T-cell (primary cell): Measurements from ENCODE around the gene ZNF688. TPM values are rescaled to one million over a fixed set of nuclear protein-coding genes. Genes with fewer than 3 reads are reported as not detected.

Source experiments
- ATAC-seq, 4 experiments: fragments of 200-7000 bp in 3 of 4; fragments of 150-1000 bp in 1 of 4; cut with Tn5 transposase; replicated peaks in 1 of 4; 1 replicate in 3 of 4; 2 replicates in 1 of 4; pipeline ENCODE4 v1.10.0; 2021; ENCODE audit warnings: moderate library complexity in 3 of 4, mild to moderate bottlenecking in 2 of 4, moderate number of reproducible peaks in 1 of 4
- CTCF ChIA-PET, 2 donors: fragments of 300-600 bp; sonication (Branson Sonifier 250); formaldehyde crosslinking; loops; one replicate each; lab custom pipeline; 2022; ENCODE audit warnings: antibody characterized with exemption in 2 of 2; lab: Charles Lee
- POLR2A ChIA-PET, 2 donors: fragments of 300-600 bp; sonication (Branson Sonifier 250); formaldehyde crosslinking; loops; one replicate each; lab custom pipeline; 2022; ENCODE audit warnings: antibody characterized with exemption in 2 of 2; lab: Charles Lee
- DNase-seq, 35 experiments: peaks; one replicate each; pipeline versions ENCODE4 v3.0.0 to v3.0.0-alpha.2; 2013 to 2023
- H3K27ac ChIP-seq: one replicate; pipeline ENCODE4 v1.5.1; 2013; ENCODE audit warnings: low read length
- H3K27me3 ChIP-seq, 2 experiments: replicated peaks in 1 of 2; 1 replicate in 1 of 2; 2 replicates in 1 of 2; pipeline versions ENCODE4 v1.6.1 to v1.7.0; 2013; ENCODE audit warnings: low read length in 1 of 2, mixed read lengths in 1 of 2; ENCODE audit not compliant: control insufficient read depth in 2 of 2, insufficient read depth in 2 of 2; ENCODE audit errors: extremely low read depth in 1 of 2
- H3K36me3 ChIP-seq, 2 donors: 1 replicate in 1 of 2; 2 replicates in 1 of 2; pipeline versions ENCODE4 v1.6.1 to v1.7.0; 2013; ENCODE audit warnings: low read length in 1 of 2; ENCODE audit not compliant: control insufficient read depth in 2 of 2, insufficient read depth in 1 of 2; ENCODE audit errors: extremely low read depth in 1 of 2
- H3K4me1 ChIP-seq, 2 experiments: 1 replicate in 1 of 2; 2 replicates in 1 of 2; pipeline versions ENCODE4 v1.6.1 to v1.7.0; 2013; ENCODE audit warnings: low read length in 2 of 2, mixed read lengths in 1 of 2; ENCODE audit not compliant: insufficient read depth in 2 of 2, control insufficient read depth in 1 of 2; ENCODE audit errors: extremely low read depth in 1 of 2
- H3K4me3 ChIP-seq, 2 donors: 1 replicate in 1 of 2; 2 replicates in 1 of 2; pipeline versions ENCODE4 v1.5.1 to v1.7.0; 2013; ENCODE audit warnings: mild to moderate bottlenecking in 2 of 2, low read length in 1 of 2, moderate library complexity in 1 of 2; ENCODE audit not compliant: control insufficient read depth in 1 of 2; ENCODE audit errors: extremely low read depth in 1 of 2
- H3K9me3 ChIP-seq: 2 replicates; pipeline ENCODE4 v1.7.0; 2013
- H3K27ac Mint-ChIP-seq, 2 donors: one replicate each; pipeline ENCODE4 v1.8.0; 2020 to 2021; ENCODE audit warnings: mild to moderate bottlenecking in 2 of 2, mixed read lengths in 2 of 2
- H3K27me3 Mint-ChIP-seq, 2 donors: one replicate each; pipeline ENCODE4 v1.8.0; 2021 to 2022; ENCODE audit warnings: mixed read lengths in 2 of 2
- H3K36me3 Mint-ChIP-seq: one replicate; pipeline ENCODE4 v1.8.0; 2021; ENCODE audit warnings: mixed read lengths
- H3K4me1 Mint-ChIP-seq, 3 donors: one replicate each; pipeline ENCODE4 v1.8.0; 2020 to 2022; ENCODE audit warnings: mixed read lengths in 3 of 3, mild to moderate bottlenecking in 1 of 3
- H3K4me3 Mint-ChIP-seq, 3 donors: one replicate each; pipeline ENCODE4 v1.8.0; 2020 to 2022; ENCODE audit warnings: mild to moderate bottlenecking in 3 of 3, mixed read lengths in 3 of 3, moderate library complexity in 3 of 3
- H3K9me3 Mint-ChIP-seq, 3 donors: one replicate each; pipeline ENCODE4 v1.8.0; 2020 to 2022; ENCODE audit warnings: mixed read lengths in 3 of 3
- WGBS: methylation state at CpG from one replicate; pipeline ENCODE4 v1.1.5; 2013; ENCODE audit warnings: missing lambda C conversion rate; ENCODE audit not compliant: insufficient coverage; 5-methylcytosine and 5-hydroxymethylcytosine counted together
- total RNA-seq, 35 experiments: library from RNA in 6 of 35; stranded (reverse) in 6 of 35; fragments of 120-200 nt in 1 of 35; gene quantifications; one replicate each; pipeline versions ENCODE4 v1.2.1 to v1.2.4 and lab custom pipeline; 2013 to 2026

ZNF688 gene
- total RNA-seq, 5 donors from 2014 or later (not counting 1 experiment from before 2014, with no cell fraction given) = 11.9 to 25.9 (median 20.7) TPM

DNA sequence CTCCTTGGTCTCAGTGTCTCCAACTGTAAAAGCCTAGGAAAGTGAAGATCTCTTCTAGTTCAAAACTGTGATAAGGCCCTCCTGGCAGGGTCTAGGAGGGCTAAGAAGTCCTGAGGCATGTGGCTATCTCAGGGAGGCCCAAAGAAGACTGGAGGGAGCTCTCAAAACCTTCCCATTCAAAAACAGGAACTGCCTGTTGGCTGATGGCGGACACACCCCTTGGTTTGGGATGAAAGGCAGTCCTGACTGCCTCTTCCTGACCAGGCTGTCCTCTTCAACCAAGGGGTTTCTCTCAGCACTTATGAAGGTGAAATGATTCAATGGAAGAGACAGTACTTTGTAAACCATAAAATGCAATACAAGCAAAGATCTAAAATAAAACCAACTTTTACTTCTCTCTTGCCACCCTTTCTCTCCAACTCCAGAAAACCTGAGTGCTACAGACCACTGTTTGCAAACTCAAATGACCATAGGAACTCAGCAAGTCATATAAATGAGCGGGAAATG lies 18.1 kb downstream of the ZNF688 start:
- ChIA-PET POLR2A (no interaction called here), CTCF (no interaction called here)
- peaks cover 21 to 73% of the 10 kb centered on the region in 2 experiments for H3K4me1 ChIP-seq
- peaks cover 3 to 29% of the 10 kb centered on the region in 2 donors for H3K36me3 ChIP-seq
- Mint-ChIP-seq H3K4me1 (peaks cover 55 to 72% (median 55%) of the 10 kb centered on the region in 3 donors), H3K9me3 (no peaks in the 10 kb centered on the region), H3K27ac (peak overlapping the region; percentile 94 to 97), H3K4me3 (peak overlapping the region in 1 of 3 donors; percentile 19), H3K27me3 (no peaks in the 10 kb centered on the region), H3K36me3 (peaks cover 16% of the 10 kb centered on the region)
- no peaks in the 10 kb centered on the region for H3K27me3 ChIP-seq
- ATAC-seq (no peak), DNase-seq (no peak)
- H3K27ac ChIP-seq = peak overlapping the region; percentile 80
- no peaks in the 10 kb centered on the region for H3K9me3 ChIP-seq
- no CpG with 5 or more reads among the region's 2 CpGs for WGBS
- H3K4me3 ChIP-seq = no peak overlapping the region

DNA sequence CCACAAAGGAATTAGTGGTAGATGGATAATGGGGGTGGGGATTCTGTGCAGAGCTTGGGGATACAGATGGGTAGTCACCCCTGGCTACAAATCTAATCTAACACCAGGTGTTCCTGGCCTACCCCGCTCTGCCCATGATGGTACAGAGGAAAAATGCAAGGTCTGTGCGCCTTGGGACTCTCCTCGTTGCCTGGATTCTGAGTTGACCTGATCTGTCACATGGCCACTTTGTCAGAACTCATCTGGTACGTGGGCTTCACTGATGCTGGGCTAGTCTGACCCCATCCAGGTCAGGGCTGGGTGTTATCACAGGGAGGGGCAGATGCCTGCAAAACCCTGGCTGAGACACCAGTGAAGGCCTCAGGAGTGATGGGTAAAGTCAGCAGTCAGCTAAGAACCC lies 18.6 kb downstream of the ZNF688 start:
- H3K4me1 ChIP-seq = peaks cover 21 to 72% of the 10 kb centered on the region in 2 experiments

DNA sequence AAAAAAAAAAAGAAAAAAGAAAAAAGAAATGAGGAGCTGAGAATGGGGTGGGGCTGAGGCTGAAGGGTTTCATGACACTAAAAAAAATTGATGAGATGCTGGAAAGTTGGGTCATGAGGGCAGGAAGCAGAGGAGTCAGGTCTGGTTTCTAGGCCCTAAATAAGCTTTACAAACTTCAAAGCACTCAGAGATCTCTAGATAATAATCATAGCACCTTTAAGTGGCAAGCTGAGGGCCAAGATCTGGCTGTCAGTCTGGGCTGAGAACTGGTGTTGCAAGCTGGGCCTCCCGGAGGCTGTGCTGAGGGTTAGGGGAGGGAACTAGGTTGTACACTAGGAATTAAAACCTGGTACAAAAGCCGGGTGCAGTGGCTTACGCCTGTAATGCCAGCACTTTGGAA lies 19.7 kb downstream of the ZNF688 start:
- H3K27me3 ChIP-seq = no peaks in the 10 kb centered on the region
- peak overlapping the region; percentile 80 for H3K27ac ChIP-seq
- H3K4me1 ChIP-seq = peaks cover 21 to 62% of the 10 kb centered on the region in 2 experiments
- H3K4me3 ChIP-seq = peak overlapping the region in 1 of 2 donors; percentile 15
- ChIA-PET POLR2A (interaction anchor here (0.5 to 1.0 kb wide), 13 partner anchors 16 to 213 kb away, joined by 3 to 10 read pairs (median 5); partner anchors contain the start of genes DCTPP1 (in 1 of the 2), ITGAL (in 1 of the 2), ZNF688 (in 1 of the 2) and ZNF747 (in 1 of the 2)), CTCF (interaction anchor here (0.6 to 1.1 kb wide), 8 partner anchors 17 to 1348 kb away, joined by 3 to 22 read pairs (median 4); partner anchors contain the start of genes DCTPP1 (in 1 of the 2), ZNF48 (in 1 of the 2) and ZNF747 (in 1 of the 2))
- Mint-ChIP-seq H3K9me3 (no peaks in the 10 kb centered on the region), H3K27ac (peak overlapping the region; percentile 94 to 97), H3K4me3 (peak overlapping the region; percentile 52 to 76 (median 68)), H3K27me3 (no peaks in the 10 kb centered on the region), H3K4me1 (peaks cover 59 to 67% (median 63%) of the 10 kb centered on the region in 3 donors), H3K36me3 (peaks cover 16% of the 10 kb centered on the region)
- DNase-seq (peak in 34 of 35 experiments; percentile 28 to 85 (median 58)), ATAC-seq (peak; percentile 85 to 92 (median 88))
- 7% methylated on average over 3 of the region's 3 CpGs for WGBS
- no peaks in the 10 kb centered on the region for H3K9me3 ChIP-seq
- H3K36me3 ChIP-seq = peaks cover 3 to 29% of the 10 kb centered on the region in 2 donors

More for the DNA sequence above, 18.6 kb downstream of the ZNF688 start:
- Mint-ChIP-seq H3K4me3 (peak overlapping the region in 1 of 3 donors; percentile 76), H3K36me3 (peaks cover 16% of the 10 kb centered on the region), H3K4me1 (peaks cover 57 to 73% (median 60%) of the 10 kb centered on the region in 3 donors), H3K27ac (peak overlapping the region; percentile 94 to 97), H3K27me3 (no peaks in the 10 kb centered on the region), H3K9me3 (no peaks in the 10 kb centered on the region)
- no peaks in the 10 kb centered on the region for H3K27me3 ChIP-seq
- peak overlapping the region; percentile 80 for H3K27ac ChIP-seq
- H3K36me3 ChIP-seq = peaks cover 3 to 29% of the 10 kb centered on the region in 2 donors
- no peak for ATAC-seq
- no peak overlapping the region for H3K4me3 ChIP-seq
- ChIA-PET POLR2A (interaction anchor here in 1 of 2 donors (0.7 kb wide), 1 partner anchor 42 kb away, joined by 7 read pairs; no protein-coding TSS in a partner anchor), CTCF (no interaction called here)
- no peak for DNase-seq
- WGBS = 94% methylated on average over 4 of the region's 4 CpGs
- no peaks in the 10 kb centered on the region for H3K9me3 ChIP-seq

DNA sequence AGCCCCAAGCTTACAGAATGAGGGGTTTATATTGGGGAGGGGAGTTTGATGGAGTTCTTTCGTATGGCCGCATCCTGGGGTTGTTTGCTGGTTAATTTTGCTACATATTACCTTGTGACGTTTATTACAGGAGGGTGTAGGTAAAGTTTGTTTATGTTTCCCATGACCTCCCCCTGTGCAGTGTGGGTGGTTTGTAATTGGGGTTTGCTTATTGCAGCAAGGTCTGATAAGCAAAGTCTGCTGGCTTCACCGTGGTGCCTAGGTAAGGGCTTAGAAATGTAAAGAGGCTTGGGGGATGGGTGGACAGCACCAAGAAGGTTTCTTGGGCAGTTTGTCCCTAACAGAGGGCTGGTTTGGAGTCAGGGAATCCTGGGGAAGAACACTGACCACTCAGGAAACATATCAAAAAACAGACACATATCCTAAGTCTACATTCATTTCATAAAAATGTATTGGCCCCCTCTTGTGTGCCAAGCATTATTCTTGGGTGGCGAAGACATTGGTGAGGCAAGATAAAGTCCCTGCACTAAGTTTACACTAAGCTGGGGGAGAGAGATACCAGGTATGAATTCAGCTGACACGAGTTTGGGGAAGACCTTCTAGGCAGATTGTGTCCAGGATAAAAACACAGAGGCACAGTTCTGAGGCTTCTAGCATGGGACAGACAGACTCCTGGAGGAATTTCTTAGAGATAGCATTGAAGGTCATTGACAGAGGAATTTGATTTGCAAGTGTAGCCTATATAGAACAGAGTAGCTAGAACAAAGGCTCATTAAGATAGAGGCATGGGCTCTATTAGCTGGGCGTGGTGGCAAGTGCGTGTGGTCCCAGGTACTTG lies 22.9 kb downstream of the ZNF688 start:
- H3K36me3 Mint-ChIP-seq = peaks cover 2% of the 10 kb centered on the region
- no peak overlapping the region for H3K27ac ChIP-seq
- POLR2A ChIA-PET = no interaction called here
- H3K4me3 ChIP-seq = no peak overlapping the region
- H3K9me3 ChIP-seq = no peaks in the 10 kb centered on the region
- CTCF ChIA-PET = no interaction called here
- H3K9me3 Mint-ChIP-seq = no peaks in the 10 kb centered on the region
- DNase-seq (no peak), ATAC-seq (no peak)
- peak overlapping the region; percentile 26 to 75 for H3K27ac Mint-ChIP-seq
- no peak overlapping the region for H3K4me3 Mint-ChIP-seq
- peaks cover 0 to 3% of the 10 kb centered on the region in 2 donors for H3K36me3 ChIP-seq
- no peaks in the 10 kb centered on the region for H3K27me3 ChIP-seq
- no peaks in the 10 kb centered on the region for H3K27me3 Mint-ChIP-seq
- H3K4me1 ChIP-seq = peaks cover 19 to 33% of the 10 kb centered on the region in 2 experiments
- 78% methylated on average over 4 of the region's 8 CpGs for WGBS
- H3K4me1 Mint-ChIP-seq = peaks cover 45 to 54% (median 46%) of the 10 kb centered on the region in 3 donors

DNA sequence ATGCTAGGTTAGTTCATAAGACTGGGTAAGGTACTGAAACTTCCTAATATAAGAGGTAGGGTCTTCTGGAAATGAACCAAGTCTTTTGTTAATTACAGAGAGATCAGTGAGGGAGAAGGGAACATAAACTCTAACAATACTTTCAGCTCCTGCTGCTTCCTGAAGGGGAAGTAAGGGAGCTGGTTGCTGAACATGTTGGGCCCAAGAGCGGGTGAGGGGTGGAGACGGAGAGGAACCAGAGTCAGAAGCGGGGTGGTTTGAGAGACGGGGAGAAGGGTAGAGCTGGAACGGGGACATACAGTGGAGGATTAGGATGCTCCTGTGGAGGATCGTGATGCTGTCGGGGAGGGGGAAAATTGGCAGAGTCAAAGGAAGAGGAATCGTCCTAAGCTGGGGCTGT lies 25.4 kb downstream of the ZNF688 start:
- ChIA-PET CTCF (no interaction called here), POLR2A (no interaction called here)

DNA sequence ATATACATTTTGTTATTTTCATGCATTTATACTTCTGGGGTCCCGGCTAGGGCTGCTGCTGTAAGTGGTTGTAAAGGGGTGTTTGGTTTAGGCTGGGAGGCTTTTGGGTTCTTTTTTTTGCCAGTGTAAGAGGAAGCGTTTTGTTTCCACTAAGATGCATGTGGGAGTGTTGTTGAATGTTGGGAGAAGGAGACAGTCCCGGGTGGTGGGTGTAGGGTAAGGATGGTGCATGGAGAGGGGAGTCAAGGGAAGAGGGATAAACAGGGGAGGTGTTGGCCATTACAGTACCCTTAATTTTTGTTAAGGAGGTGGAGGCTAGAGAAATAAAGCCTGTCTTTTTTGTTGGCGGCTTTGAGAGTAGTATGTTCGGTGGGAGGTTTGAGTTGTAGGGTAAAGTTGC lies 28.4 kb downstream of the ZNF688 start:
- ChIA-PET POLR2A (no interaction called here), CTCF (no interaction called here)
- H3K27me3 ChIP-seq = no peaks in the 10 kb centered on the region
- Mint-ChIP-seq H3K27ac (no peak overlapping the region), H3K4me1 (peaks cover 0 to 15% (median 5%) of the 10 kb centered on the region in 3 donors), H3K9me3 (no peaks in the 10 kb centered on the region), H3K36me3 (no peaks in the 10 kb centered on the region), H3K4me3 (no peak overlapping the region), H3K27me3 (no peaks in the 10 kb centered on the region)
- no peaks in the 10 kb centered on the region for H3K36me3 ChIP-seq
- 98% methylated on average over 5 of the region's 5 CpGs for WGBS
- H3K9me3 ChIP-seq = no peaks in the 10 kb centered on the region
- H3K4me3 ChIP-seq = no peak overlapping the region
- no peak for DNase-seq
- ATAC-seq = no peak
- no peak overlapping the region for H3K27ac ChIP-seq
- H3K4me1 ChIP-seq = no peaks in the 10 kb centered on the region

More for the DNA sequence above, 25.4 kb downstream of the ZNF688 start:
- H3K36me3 ChIP-seq = no peaks in the 10 kb centered on the region
- no peaks in the 10 kb centered on the region for H3K27me3 ChIP-seq
- no peaks in the 10 kb centered on the region for H3K36me3 Mint-ChIP-seq
- no peak overlapping the region for H3K4me3 Mint-ChIP-seq
- peaks cover 20 to 29% (median 22%) of the 10 kb centered on the region in 3 donors for H3K4me1 Mint-ChIP-seq
- H3K4me3 ChIP-seq = no peak overlapping the region
- H3K9me3 Mint-ChIP-seq = no peaks in the 10 kb centered on the region
- no peaks in the 10 kb centered on the region for H3K9me3 ChIP-seq
- H3K27ac Mint-ChIP-seq = no peak overlapping the region
- peaks cover 2 to 8% of the 10 kb centered on the region in 2 experiments for H3K4me1 ChIP-seq
- DNase-seq (no peak), ATAC-seq (no peak)
- no peaks in the 10 kb centered on the region for H3K27me3 Mint-ChIP-seq
- WGBS = 92% methylated on average over 7 of the region's 8 CpGs
- no peak overlapping the region for H3K27ac ChIP-seq
